Activated naive CD8-positive, alpha-beta T cell treated with anti-CD3 and anti-CD28 coated beads, Interleukin-2, amount 50 U/mL, for 16 hours (primary cell): ENCODE results near the gene UBXN7.
A peak's percentile ranks its signal among the peaks of the same experiment; 100 is the strongest.
"Not testable (repeated sequence)": the region's sequence is repeated elsewhere in the genome, so short reads cannot be mapped to it uniquely, and the experiment has no call there.

Source experiments
- DNase-seq: peaks from one replicate; pipeline ENCODE4 v3.0.0-alpha.2; 2020; ENCODE audit warnings: low read depth, low spot score

The UBXN7 gene

DNA sequence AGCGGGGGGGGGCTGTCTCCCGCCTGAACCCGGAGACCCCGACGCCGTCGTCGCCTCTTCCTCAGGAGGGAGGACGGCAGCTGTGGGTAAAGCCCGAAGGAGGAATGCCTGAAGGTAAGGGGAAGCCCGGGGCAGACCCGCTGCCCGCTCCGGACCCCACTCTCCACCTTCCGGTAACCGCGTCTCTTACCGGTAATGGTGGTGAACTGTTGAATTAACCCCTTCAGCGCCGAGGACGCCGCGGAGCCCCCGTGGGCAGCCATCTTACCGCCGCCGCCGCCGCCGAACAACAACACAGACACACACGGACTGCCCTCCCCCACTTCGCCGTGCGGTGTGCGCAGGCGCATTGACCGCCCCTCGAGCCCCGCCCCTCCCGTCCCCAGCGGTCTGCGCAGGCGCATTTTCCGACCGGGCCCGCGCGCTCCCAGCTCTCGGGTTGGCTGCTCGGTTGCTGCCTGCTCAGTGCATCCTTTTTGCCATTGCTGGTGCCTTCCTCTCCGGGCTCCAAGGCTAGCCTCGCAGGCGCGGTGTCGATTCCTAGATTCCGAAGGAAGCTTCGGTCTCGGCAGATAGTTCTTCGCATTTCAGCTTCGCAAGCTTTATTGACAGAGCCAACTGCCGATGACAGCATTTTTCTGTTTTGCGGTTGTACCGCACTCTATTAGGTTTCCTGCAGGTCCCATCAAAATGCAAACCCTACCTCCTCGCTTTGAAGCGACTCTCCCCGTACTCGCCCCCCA is at the start of gene UBXN7:
TSS of gene UBXN7 (minus strand) at position 291 of the 743 bp plus-strand sequence. CDS start at position 263, 28 bp downstream.
- peak; percentile 87 for DNase-seq

GRCh38 chr3:196477678-196478077 is 45.5 kb upstream of the UBXN7 start:
- DNase-seq: no peak

- no peak for DNase-seq
Measured at GRCh38 chr3:196472286-196472685, 40.1 kb upstream of the UBXN7 start.

GRCh38 chr3:196471551-196471950 is 39.3 kb upstream of the UBXN7 start:
- no peak for DNase-seq

GRCh38 chr3:196470182-196470581 is 38.0 kb upstream of the UBXN7 start:
- DNase-seq: not testable (repeated sequence)

DNA sequence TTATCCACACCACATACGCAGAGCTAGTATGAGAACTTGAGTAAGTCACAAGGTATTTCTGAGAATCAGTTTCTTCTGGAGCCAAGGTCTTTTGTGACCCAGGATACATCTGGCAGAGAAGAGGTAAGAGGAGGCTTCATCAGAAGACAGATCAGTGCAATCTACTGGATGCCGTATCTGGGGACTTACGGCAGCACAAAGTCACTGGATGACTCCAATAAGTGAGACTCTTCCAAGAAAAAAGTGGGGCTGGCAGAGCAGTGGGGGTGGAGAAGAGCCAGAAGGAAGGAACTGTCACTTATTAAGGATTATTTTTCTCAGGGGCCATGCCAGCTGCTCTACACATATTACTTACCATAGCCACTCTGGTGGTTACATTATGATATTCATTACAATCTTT is 31.6 kb upstream of the UBXN7 start:
- DNase-seq: no peak

GRCh38 chr3:196463478-196463756 is 31.2 kb upstream of the UBXN7 start:
- DNase-seq: no peak

- DNase-seq: not testable (repeated sequence)
Measured at GRCh38 chr3:196462680-196463477, 30.7 kb upstream of the UBXN7 start.

- DNase-seq: no peak
Measured at GRCh38 chr3:196458063-196458462, 25.8 kb upstream of the UBXN7 start.

GRCh38 chr3:196457470-196457869 is 25.2 kb upstream of the UBXN7 start:
- not testable (repeated sequence) for DNase-seq

- DNase-seq: no peak
Measured at GRCh38 chr3:196454935-196455334, 22.7 kb upstream of the UBXN7 start.

GRCh38 chr3:196445391-196445790 is 13.2 kb upstream of the UBXN7 start:
- DNase-seq: not testable (repeated sequence)

- DNase-seq: no peak
Measured at GRCh38 chr3:196444500-196444894, 12.3 kb upstream of the UBXN7 start.

- DNase-seq: no peak
Measured at GRCh38 chr3:196440696-196441095, 8.5 kb upstream of the UBXN7 start.

- DNase-seq: no peak
Measured at GRCh38 chr3:196440041-196440537, 7.9 kb upstream of the UBXN7 start.

DNA sequence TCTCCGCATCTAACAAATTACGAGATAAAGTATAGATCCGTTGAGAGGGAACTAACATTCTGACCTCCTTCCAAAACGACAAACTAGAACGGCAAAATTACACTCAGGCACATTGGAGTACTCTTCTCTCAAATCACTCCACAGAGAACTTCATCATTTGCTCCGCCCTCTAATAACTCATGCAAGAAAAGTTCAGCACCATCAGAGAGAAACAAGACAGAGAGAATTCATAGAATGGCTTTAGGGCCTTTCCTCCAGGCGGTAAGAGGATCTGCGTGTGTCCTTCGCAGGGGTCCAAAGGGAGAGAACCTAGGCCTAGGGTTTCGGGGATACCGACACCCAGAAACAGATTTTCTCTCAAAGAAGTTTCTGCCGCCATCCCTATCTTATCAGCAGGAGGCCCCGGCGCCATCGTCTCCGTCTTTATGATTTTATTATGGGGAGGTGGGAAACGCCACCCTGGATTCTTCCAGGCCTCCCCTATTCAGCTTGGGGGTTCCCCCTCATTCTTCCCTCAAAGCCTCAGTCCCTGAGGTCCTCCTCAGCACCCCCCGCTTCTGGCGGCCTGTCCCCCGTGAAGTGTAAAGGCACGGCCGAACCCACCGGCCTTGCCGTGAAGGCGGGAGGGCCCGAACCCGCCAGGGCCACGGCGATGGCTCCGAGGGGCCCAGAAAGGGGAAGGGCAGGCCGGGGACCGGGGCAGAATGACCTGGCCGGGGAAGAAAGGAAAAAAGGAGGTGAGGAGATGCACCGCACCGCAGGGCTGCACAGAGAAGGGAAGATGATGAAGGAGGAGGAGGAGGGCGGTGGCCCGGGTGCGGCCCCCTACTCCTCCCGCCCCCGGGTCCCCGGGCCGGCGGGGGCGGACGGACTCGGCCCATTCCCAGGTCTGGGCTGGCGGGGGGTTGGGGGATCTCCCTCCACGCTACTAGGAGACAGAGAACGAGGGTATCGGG is 768 bp downstream of the UBXN7 start:
- no peak for DNase-seq

GRCh38 chr3:196428041-196428440 is 4.2 kb downstream of the UBXN7 start:
- DNase-seq: no peak

GRCh38 chr3:196424421-196424820 is 7.8 kb downstream of the UBXN7 start:
- DNase-seq: not testable (repeated sequence)

DNA sequence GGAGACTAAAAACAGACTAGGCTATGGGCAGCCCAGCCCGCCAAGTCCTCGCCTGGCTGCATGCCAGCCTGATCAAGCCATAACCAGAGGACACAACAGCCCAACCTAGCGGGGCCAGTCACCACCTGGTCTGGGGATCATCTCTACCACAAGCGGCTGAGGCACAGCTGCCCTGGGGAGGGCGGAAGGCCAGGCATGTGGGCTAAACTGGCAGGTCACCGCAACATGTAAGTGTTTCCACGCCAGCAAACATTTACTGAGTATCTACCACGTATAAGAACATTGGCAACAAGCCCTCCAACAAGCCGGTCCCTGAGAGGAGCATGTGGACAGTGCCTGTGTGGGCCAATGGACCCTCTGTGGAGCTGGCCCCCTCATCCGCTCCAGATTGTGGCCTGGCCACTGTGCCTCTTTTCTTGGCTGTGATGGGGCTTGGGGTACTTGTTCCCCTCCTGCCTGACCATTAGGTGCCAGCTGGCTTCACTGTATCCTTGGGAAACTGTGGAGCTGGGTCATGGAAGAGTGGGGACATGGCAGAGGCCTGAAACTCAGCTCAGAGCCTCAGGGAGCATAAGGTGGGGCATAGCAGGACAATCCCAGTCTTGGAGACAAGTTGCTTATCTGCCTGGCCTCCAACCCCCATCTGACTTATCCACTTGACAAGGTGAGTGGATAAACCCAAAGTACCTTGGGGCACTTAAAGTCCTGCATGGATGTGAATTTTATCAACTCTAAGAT is 9.0 kb downstream of the UBXN7 start:
- no peak for DNase-seq

DNA sequence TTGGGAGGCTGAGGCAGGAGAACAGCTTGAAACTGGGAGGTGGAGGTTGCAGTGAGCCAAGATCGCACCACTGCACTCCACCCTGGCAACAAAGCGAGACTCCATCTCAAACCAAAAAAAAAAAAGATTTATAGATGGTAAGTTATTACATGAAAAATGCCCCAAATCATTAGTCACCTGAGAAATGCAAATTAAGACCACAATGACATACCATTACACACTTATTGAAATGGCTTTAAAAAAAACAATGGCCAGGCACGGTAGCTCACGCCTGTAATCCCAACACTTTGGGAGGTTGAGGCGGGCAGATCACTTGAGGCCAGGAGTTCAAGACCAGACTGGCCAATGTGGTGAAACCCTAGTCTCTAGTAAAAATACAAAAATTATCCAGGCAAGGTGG is 10.6 kb downstream of the UBXN7 start:
- not testable (repeated sequence) for DNase-seq

- DNase-seq: no peak
Measured at GRCh38 chr3:196419386-196419785, 12.8 kb downstream of the UBXN7 start.
